Measurements from ENCODE around the gene TPBG.

The TPBG gene

DNA sequence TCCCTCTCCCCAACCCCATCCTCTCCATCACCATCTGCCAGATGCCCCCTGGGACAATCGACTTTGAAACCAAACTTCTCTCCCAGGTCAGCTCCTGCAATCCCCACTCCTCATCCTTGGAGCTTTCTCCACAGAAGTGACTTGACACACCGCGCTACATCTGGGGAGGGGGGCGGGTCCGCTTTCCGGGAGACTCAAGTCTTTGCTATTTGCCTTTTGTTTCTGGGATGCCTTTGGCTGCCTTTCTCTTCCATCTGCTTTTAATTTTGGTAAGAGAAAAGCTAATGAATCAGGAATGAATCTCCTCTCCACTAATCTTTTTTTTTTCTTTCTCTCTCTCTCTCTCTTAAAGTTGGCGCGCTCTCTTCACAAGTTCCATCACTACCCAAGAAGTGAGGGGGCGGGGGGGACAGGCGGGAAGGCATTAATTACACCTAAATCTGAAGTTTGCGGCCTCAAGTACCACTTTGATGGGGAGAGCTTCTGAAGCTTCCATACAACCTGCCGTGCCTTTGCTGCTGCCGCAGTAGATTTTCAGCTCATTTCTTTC lies 664 bp upstream of the TPBG start:
- no peak overlapping the region for H3K23ac ChIP-seq (ENCODE audit: low read length in 2 of 2)
- no peak overlapping the region for H2AK5ac ChIP-seq (ENCODE audit: low read length, severe bottlenecking)
- H3K27ac ChIP-seq (ENCODE audit: low read length, poor library complexity, severe bottlenecking) = no peak overlapping the region
- H3K27me3 ChIP-seq (ENCODE audit: control insufficient read depth in 1 of 2, insufficient read depth in 1 of 2, low read length in 2 of 2) = peaks cover 0 to 5% of the 10 kb centered on the region in 2 experiments
- H3K9me3 ChIP-seq (ENCODE audit: control insufficient read depth, low read length) = no peaks in the 10 kb centered on the region
- H2BK15ac ChIP-seq (ENCODE audit: low read depth, poor library complexity, severe bottlenecking) = peak overlapping the region; percentile 84
- H3K4ac ChIP-seq (ENCODE audit: low read depth in 1 of 2, low read length in 2 of 2) = no peak overlapping the region
- no peak overlapping the region for H3K14ac ChIP-seq (ENCODE audit: low read length in 2 of 2)
- H3K36me3 ChIP-seq (ENCODE audit: control insufficient read depth in 1 of 2, insufficient read depth in 2 of 2, low read depth in 1 of 2, low read length in 2 of 2) = peaks cover 11 to 24% of the 10 kb centered on the region in 2 experiments
- no peak overlapping the region for H2BK120ac ChIP-seq (ENCODE audit: low read depth, low read length)
- no peak overlapping the region for H4K91ac ChIP-seq (ENCODE audit: low read length)
- peaks cover 12% of the 10 kb centered on the region for H3K4me1 ChIP-seq (ENCODE audit: control insufficient read depth, insufficient read depth, low read depth, low read length)
- H3K4me2 ChIP-seq (ENCODE audit: low read length, poor library complexity, severe bottlenecking) = peak overlapping the region; percentile 67
- peak overlapping the region; percentile 12 for H4K8ac ChIP-seq (ENCODE audit: low read length)
- H2AFZ ChIP-seq (ENCODE audit: low read depth, low read length) = peak overlapping the region; percentile 3
- peaks cover 9% of the 10 kb centered on the region for H3K79me1 ChIP-seq (replicated peaks; ENCODE audit: low read length, poor library complexity, severe bottlenecking)
- H2BK5ac ChIP-seq (ENCODE audit: low read depth, low read length, poor library complexity, severe bottlenecking) = no peak overlapping the region
- H3K18ac ChIP-seq (ENCODE audit: low read depth in 1 of 2, low read length in 2 of 2) = no peak overlapping the region
- peak overlapping the region; percentile 92 for H3K9ac ChIP-seq (ENCODE audit: low read length)
- peak overlapping the region; percentile 88 to 94 for H3K4me3 ChIP-seq (ENCODE audit: insufficient read depth in 1 of 2, low read depth in 1 of 2, low read length in 2 of 2)
- 6% methylated on average over 11 of the region's 13 CpGs for WGBS
- DNase-seq = no peak
- H2BK12ac ChIP-seq (ENCODE audit: low read length in 2 of 2) = no peak overlapping the region

DNA sequence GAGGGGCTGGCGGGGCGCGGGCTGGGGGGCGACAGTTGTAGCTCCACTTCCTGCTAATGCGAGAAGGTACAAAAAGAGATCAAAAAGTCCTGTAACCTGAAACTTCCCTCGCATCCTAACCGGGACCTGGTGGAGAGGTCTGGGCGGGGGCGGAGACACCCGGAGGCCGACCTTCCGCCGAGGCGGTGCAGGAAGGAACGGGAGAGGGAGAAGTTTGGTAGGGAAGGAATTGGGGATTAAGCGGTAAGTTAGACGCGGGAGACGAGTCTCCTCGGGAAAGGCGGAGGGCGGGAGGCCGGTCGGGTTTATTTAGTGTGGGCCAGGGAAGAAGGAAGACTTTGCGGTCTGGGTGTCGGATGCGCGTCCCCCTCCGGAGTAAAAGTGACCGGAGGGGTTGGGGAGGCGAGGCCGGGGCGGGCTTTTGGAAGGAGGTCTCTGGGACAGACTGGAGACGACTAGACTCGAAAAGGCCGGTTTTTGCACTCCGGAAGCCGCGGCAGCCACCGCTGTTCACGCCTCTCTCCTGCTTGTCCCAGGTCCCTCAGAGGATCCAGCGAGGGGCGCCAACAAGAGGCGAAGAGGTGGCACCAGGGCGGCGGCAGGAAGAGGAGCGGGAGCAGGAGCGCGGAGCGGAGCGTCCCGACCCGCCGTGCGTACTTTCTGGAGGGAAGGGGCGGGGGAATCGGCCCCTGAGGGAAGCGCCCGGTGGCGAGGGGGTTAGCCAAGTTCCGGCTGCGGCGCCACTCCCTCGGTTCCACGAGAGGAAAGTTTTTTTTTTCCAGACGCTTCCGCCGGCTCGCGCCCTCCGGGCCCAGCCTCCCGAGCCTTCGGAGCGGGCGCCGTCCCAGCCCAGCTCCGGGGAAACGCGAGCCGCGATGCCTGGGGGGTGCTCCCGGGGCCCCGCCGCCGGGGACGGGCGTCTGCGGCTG lies 734 bp downstream of the TPBG start:
- H2AFZ ChIP-seq (ENCODE audit: low read depth, low read length) = peak overlapping the region; percentile 92
- peaks cover 9% of the 10 kb centered on the region for H3K79me1 ChIP-seq (replicated peaks; ENCODE audit: low read length, poor library complexity, severe bottlenecking)
- peak overlapping the region; percentile 67 for H3K4me2 ChIP-seq (ENCODE audit: low read length, poor library complexity, severe bottlenecking)
- H3K4ac ChIP-seq (ENCODE audit: low read depth in 1 of 2, low read length in 2 of 2) = peak overlapping the region in 1 of 2 experiments; percentile 92
- H2BK120ac ChIP-seq (ENCODE audit: low read depth, low read length) = peak overlapping the region; percentile 91
- H3K9ac ChIP-seq (ENCODE audit: low read length) = peak overlapping the region; percentile 92
- DNase-seq = peak; percentile 76
- peak overlapping the region; percentile 89 for H3K27ac ChIP-seq (ENCODE audit: low read length, poor library complexity, severe bottlenecking)
- peak overlapping the region in 1 of 2 experiments; percentile 95 for H3K23ac ChIP-seq (ENCODE audit: low read length in 2 of 2)
- H3K4me3 ChIP-seq (ENCODE audit: insufficient read depth in 1 of 2, low read depth in 1 of 2, low read length in 2 of 2) = peak overlapping the region; percentile 88 to 94
- H3K36me3 ChIP-seq (ENCODE audit: control insufficient read depth in 1 of 2, insufficient read depth in 2 of 2, low read depth in 1 of 2, low read length in 2 of 2) = peaks cover 11 to 24% of the 10 kb centered on the region in 2 experiments
- WGBS = under 1% methylated on average over 75 of the region's 88 CpGs
- H2BK12ac ChIP-seq (ENCODE audit: low read length in 2 of 2) = peak overlapping the region in 1 of 2 experiments; percentile 95
- peak overlapping the region; percentile 89 to 97 for H3K18ac ChIP-seq (ENCODE audit: low read depth in 1 of 2, low read length in 2 of 2)
- H2BK5ac ChIP-seq (ENCODE audit: low read depth, low read length, poor library complexity, severe bottlenecking) = peak overlapping the region; percentile 88
- peak overlapping the region; percentile 93 for H4K8ac ChIP-seq (ENCODE audit: low read length)
- peaks cover 12% of the 10 kb centered on the region for H3K4me1 ChIP-seq (ENCODE audit: control insufficient read depth, insufficient read depth, low read depth, low read length)
- H2BK15ac ChIP-seq (ENCODE audit: low read depth, poor library complexity, severe bottlenecking) = peak overlapping the region; percentile 88
- peak overlapping the region; percentile 11 to 93 for H3K14ac ChIP-seq (ENCODE audit: low read length in 2 of 2)
- H4K91ac ChIP-seq (ENCODE audit: low read length) = peak overlapping the region; percentile 90
- H3K9me3 ChIP-seq (ENCODE audit: control insufficient read depth, low read length) = no peaks in the 10 kb centered on the region
- H3K27me3 ChIP-seq (ENCODE audit: control insufficient read depth in 1 of 2, insufficient read depth in 1 of 2, low read length in 2 of 2) = peaks cover 0 to 5% of the 10 kb centered on the region in 2 experiments
- H2AK5ac ChIP-seq (ENCODE audit: low read length, severe bottlenecking) = no peak overlapping the region

DNA sequence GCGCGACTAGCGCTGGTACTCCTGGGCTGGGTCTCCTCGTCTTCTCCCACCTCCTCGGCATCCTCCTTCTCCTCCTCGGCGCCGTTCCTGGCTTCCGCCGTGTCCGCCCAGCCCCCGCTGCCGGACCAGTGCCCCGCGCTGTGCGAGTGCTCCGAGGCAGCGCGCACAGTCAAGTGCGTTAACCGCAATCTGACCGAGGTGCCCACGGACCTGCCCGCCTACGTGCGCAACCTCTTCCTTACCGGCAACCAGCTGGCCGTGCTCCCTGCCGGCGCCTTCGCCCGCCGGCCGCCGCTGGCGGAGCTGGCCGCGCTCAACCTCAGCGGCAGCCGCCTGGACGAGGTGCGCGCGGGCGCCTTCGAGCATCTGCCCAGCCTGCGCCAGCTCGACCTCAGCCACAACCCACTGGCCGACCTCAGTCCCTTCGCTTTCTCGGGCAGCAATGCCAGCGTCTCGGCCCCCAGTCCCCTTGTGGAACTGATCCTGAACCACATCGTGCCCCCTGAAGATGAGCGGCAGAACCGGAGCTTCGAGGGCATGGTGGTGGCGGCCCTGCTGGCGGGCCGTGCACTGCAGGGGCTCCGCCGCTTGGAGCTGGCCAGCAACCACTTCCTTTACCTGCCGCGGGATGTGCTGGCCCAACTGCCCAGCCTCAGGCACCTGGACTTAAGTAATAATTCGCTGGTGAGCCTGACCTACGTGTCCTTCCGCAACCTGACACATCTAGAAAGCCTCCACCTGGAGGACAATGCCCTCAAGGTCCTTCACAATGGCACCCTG lies 1.6 kb downstream of the TPBG start:
- no peaks in the 10 kb centered on the region for H3K9me3 ChIP-seq (ENCODE audit: control insufficient read depth, low read length)
- DNase-seq = peak; percentile 58
- H3K4me2 ChIP-seq (ENCODE audit: low read length, poor library complexity, severe bottlenecking) = peak overlapping the region; percentile 67
- peaks cover 0 to 5% of the 10 kb centered on the region in 2 experiments for H3K27me3 ChIP-seq (ENCODE audit: control insufficient read depth in 1 of 2, insufficient read depth in 1 of 2, low read length in 2 of 2)
- peak overlapping the region; percentile 11 to 93 for H3K14ac ChIP-seq (ENCODE audit: low read length in 2 of 2)
- H3K27ac ChIP-seq (ENCODE audit: low read length, poor library complexity, severe bottlenecking) = peak overlapping the region; percentile 31
- peak overlapping the region; percentile 91 for H2BK120ac ChIP-seq (ENCODE audit: low read depth, low read length)
- peak overlapping the region; percentile 68 for H2BK15ac ChIP-seq (ENCODE audit: low read depth, poor library complexity, severe bottlenecking)
- peak overlapping the region in 1 of 2 experiments; percentile 95 for H3K23ac ChIP-seq (ENCODE audit: low read length in 2 of 2)
- peaks cover 9% of the 10 kb centered on the region for H3K79me1 ChIP-seq (replicated peaks; ENCODE audit: low read length, poor library complexity, severe bottlenecking)
- H3K4me3 ChIP-seq (ENCODE audit: insufficient read depth in 1 of 2, low read depth in 1 of 2, low read length in 2 of 2) = peak overlapping the region; percentile 88 to 94
- peak overlapping the region; percentile 93 for H4K8ac ChIP-seq (ENCODE audit: low read length)
- 4% methylated on average over 64 of the region's 67 CpGs for WGBS
- peak overlapping the region; percentile 90 for H4K91ac ChIP-seq (ENCODE audit: low read length)
- H2AFZ ChIP-seq (ENCODE audit: low read depth, low read length) = peak overlapping the region; percentile 92
- H3K18ac ChIP-seq (ENCODE audit: low read depth in 1 of 2, low read length in 2 of 2) = peak overlapping the region; percentile 86 to 97
- H3K4me1 ChIP-seq (ENCODE audit: control insufficient read depth, insufficient read depth, low read depth, low read length) = peaks cover 12% of the 10 kb centered on the region
- peak overlapping the region in 1 of 2 experiments; percentile 92 for H3K4ac ChIP-seq (ENCODE audit: low read depth in 1 of 2, low read length in 2 of 2)
- peak overlapping the region in 1 of 2 experiments; percentile 49 for H2BK12ac ChIP-seq (ENCODE audit: low read length in 2 of 2)
- peaks cover 11 to 30% of the 10 kb centered on the region in 2 experiments for H3K36me3 ChIP-seq (ENCODE audit: control insufficient read depth in 1 of 2, insufficient read depth in 2 of 2, low read depth in 1 of 2, low read length in 2 of 2)
- H3K9ac ChIP-seq (ENCODE audit: low read length) = peak overlapping the region; percentile 92
- H2BK5ac ChIP-seq (ENCODE audit: low read depth, low read length, poor library complexity, severe bottlenecking) = peak overlapping the region; percentile 51
- H2AK5ac ChIP-seq (ENCODE audit: low read length, severe bottlenecking) = no peak overlapping the region
